ENCODE data around the gene TMEM131L. TPM values are rescaled to one million over a fixed set of nuclear protein-coding genes. Genes with fewer than 3 reads are reported as not detected.

The TMEM131L gene
- total and polyA plus RNA-seq, 3 donors from 2014 or later = 9.1 to 15.0 (median 12.6) TPM

DNA sequence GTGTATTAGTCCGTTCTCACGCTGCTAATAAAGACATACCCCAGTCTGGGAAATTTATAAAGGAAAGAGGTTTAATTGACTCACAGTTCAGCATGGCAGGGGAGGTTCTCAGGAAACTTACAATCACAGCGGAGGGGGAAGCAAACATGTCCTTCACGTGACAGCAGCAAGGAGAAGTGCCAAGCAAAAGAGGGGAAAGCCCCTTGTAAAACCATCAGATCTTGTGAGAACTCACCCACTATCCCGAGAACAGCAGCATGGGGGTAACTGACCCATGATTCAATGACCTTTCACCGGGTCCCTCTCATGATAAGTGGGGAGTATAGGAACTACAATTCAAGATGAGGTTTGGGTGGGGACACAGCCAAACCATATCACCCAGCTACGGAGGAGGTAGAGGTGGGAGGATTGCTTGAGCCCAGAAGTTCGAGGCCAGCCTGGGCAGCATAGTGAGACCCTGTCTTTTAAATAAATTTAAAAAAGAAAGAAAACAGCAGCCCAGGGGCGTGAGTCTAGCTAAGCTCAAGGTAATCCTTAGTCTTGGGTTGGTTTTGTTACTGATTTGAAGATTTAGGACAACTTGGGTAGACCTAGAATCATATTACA lies 46.4 kb upstream of the TMEM131L start:
- H3K4me1 ChIP-seq = no peaks in the 10 kb centered on the region
- no peak for DNase-seq
- H3K27me3 ChIP-seq = no peaks in the 10 kb centered on the region
- no peaks in the 10 kb centered on the region for H3K36me3 ChIP-seq (ENCODE audit: low read depth, missing control alignments)
- no peak overlapping the region for H3K27ac ChIP-seq
- 73 to 79% methylated on average over 9 of the region's 9 CpGs for WGBS, 2 donors
- H3K9me3 ChIP-seq = no peaks in the 10 kb centered on the region
- no peak overlapping the region for H3K4me3 ChIP-seq
- intact Hi-C loops (cut with DNase I; ENCODE audit: low total_unique reads) = no loop called here
- TF ChIP-seq, protein P1, sequence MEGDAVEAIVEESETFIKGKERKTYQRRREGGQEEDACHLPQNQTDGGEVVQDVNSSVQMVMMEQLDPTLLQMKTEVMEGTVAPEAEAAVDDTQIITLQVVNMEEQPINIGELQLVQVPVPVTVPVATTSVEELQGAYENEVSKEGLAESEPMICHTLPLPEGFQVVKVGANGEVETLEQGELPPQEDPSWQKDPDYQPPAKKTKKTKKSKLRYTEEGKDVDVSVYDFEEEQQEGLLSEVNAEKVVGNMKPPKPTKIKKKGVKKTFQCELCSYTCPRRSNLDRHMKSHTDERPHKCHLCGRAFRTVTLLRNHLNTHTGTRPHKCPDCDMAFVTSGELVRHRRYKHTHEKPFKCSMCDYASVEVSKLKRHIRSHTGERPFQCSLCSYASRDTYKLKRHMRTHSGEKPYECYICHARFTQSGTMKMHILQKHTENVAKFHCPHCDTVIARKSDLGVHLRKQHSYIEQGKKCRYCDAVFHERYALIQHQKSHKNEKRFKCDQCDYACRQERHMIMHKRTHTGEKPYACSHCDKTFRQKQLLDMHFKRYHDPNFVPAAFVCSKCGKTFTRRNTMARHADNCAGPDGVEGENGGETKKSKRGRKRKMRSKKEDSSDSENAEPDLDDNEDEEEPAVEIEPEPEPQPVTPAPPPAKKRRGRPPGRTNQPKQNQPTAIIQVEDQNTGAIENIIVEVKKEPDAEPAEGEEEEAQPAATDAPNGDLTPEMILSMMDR (IDR thresholded peaks at IDR 0.05) = no peak
- TF ChIP-seq POLR2A (IDR thresholded peaks at IDR 0.05) = no peak

DNA sequence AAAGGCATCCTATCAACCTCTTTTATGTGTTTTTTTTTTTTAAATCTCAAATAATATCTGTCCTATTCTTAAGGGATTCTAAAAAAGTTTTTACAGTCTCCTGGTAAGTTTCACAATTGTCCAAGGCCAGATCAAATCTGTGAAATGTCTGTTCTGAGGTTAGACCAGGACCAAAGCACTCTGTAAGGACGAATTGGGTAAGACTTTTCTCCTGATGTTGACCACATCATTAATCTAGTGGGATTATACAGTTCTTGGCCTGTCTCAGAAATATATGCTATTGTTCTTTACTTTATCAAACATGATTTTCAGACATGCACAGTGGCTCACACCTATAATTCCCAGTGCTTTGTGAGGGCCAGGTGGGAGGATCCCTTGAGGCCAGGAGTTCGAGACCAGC lies 45.8 kb upstream of the TMEM131L start:
- Histone ChIP-seq H3K27ac (no peak overlapping the region), H3K4me1 (no peaks in the 10 kb centered on the region), H3K27me3 (no peaks in the 10 kb centered on the region), H3K9me3 (no peaks in the 10 kb centered on the region), H3K36me3 (ENCODE audit: low read depth, missing control alignments) (no peaks in the 10 kb centered on the region), H3K4me3 (no peak overlapping the region)
- intact Hi-C loops (cut with DNase I; ENCODE audit: low total_unique reads) = no loop called here
- TF ChIP-seq, protein P1 (IDR thresholded peaks at IDR 0.05) = no peak
- TF ChIP-seq POLR2A (IDR thresholded peaks at IDR 0.05) = no peak
- no peak for DNase-seq
- 84 to 97% methylated on average over 2 of the region's 2 CpGs for WGBS, 2 donors

DNA sequence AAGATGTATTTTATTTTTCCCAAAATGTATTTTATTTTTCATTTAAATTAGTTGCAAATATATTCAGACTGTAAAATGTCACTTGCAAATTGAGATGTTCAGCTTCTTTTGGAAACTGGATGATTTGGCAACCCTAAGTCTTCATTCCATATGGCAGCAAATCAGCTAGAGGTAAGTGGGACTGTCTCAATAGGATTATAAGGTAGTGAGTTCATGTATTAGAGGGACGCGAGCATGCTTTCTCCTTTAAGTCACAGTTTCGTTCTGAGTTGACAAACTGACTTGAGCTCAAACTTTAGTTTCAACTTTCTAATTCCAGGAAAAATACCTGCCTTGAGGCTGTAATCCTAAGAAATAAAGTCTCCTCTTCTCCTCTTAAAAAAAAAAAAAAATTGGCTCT lies 44.2 kb upstream of the TMEM131L start:
- H3K4me3 ChIP-seq = no peak overlapping the region
- intact Hi-C loops (cut with DNase I; ENCODE audit: low total_unique reads) = no loop called here
- no peaks in the 10 kb centered on the region for H3K4me1 ChIP-seq
- no peaks in the 10 kb centered on the region for H3K36me3 ChIP-seq (ENCODE audit: low read depth, missing control alignments)
- WGBS, 2 donors = 76 to 88% methylated on average over 3 of the region's 3 CpGs
- DNase-seq = no peak
- TF ChIP-seq POLR2A (IDR thresholded peaks at IDR 0.05) = no peak
- TF ChIP-seq, protein P1 (IDR thresholded peaks at IDR 0.05) = no peak
- no peak overlapping the region for H3K27ac ChIP-seq
- H3K27me3 ChIP-seq = no peaks in the 10 kb centered on the region
- H3K9me3 ChIP-seq = no peaks in the 10 kb centered on the region

DNA sequence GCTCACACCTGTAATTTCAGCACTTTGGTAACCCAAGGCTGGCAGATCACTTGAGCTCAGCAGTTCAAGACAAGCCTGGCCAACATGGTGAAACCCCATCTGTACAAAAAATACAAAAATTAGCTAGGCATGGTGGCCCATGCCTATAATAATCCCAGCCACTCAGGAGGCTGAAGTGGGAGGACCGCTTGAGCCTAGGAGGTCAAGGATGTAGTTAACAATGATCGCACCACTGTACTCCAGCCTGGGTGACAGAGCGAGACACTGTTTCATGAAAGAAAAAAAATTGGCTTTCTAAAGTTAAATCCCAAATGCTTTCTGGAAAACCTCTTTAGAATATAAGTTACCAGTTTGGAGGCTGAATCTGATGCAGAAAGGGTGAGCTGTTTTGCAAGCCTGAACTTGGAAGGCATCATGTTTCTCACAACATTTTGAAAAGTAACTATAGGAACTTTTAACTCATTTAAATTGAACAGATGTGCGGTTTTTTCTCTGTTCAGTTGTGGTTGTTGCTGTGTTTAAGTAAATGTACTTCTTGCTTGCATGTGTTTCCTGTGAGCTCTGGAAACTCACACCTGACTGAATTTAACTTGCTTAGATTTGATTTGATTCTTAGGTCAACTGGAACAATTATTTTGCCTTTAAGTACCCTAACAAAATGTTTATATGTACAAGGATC lies 39.8 kb upstream of the TMEM131L start:
- H3K27me3 ChIP-seq = no peaks in the 10 kb centered on the region
- no peak overlapping the region for H3K27ac ChIP-seq
- no peaks in the 10 kb centered on the region for H3K4me1 ChIP-seq
- TF ChIP-seq, protein P1 (IDR thresholded peaks at IDR 0.05) = no peak
- TF ChIP-seq POLR2A (IDR thresholded peaks at IDR 0.05) = no peak
- H3K4me3 ChIP-seq = no peak overlapping the region
- H3K9me3 ChIP-seq = no peaks in the 10 kb centered on the region
- WGBS, 2 donors = 91 to 92% methylated on average over 4 of the region's 4 CpGs
- no peaks in the 10 kb centered on the region for H3K36me3 ChIP-seq (ENCODE audit: low read depth, missing control alignments)
- intact Hi-C loops (cut with DNase I; ENCODE audit: low total_unique reads) = no loop called here
- DNase-seq = no peak

All from testis (tissue), 3 donors.